ENCODE measurements around the gene SLC52A1.

SLC52A1 gene

GRCh38 chr17:5003214-5003867, 31.9 kb downstream of the SLC52A1 start:
- H3K27me3 ChIP-seq = no peaks in the 10 kb centered on the region
- no peak for TF ChIP-seq CTCF (IDR thresholded peaks at IDR 0.05)
- peaks cover 81% of the 10 kb centered on the region for H3K36me3 ChIP-seq
- H3K4me3 ChIP-seq (ENCODE audit: low read depth in 1 of 2, low read length in 1 of 2) = no peak overlapping the region
- no peak overlapping the region for H3K27ac ChIP-seq
- no peaks in the 10 kb centered on the region for H3K9me3 ChIP-seq
- H3K4me1 ChIP-seq (ENCODE audit: control insufficient read depth in 1 of 2, insufficient read depth in 1 of 2, low read depth in 1 of 2, low read length in 1 of 2) = peaks cover 10 to 12% of the 10 kb centered on the region in 2 experiments

- H3K9me3 ChIP-seq = no peaks in the 10 kb centered on the region
- H3K4me3 ChIP-seq (ENCODE audit: low read depth in 1 of 2, low read length in 1 of 2) = no peak overlapping the region
- TF ChIP-seq CTCF (IDR thresholded peaks at IDR 0.05) = no peak
- peaks cover 14 to 15% of the 10 kb centered on the region in 2 experiments for H3K4me1 ChIP-seq (ENCODE audit: control insufficient read depth in 1 of 2, insufficient read depth in 1 of 2, low read depth in 1 of 2, low read length in 1 of 2)
- no peak overlapping the region for H3K27ac ChIP-seq
- H3K27me3 ChIP-seq = no peaks in the 10 kb centered on the region
- H3K36me3 ChIP-seq = peaks cover 70% of the 10 kb centered on the region
Observed at GRCh38 chr17:5002121-5002788, 33.0 kb downstream of the SLC52A1 start.

GRCh38 chr17:5000237-5000639, 35.0 kb downstream of the SLC52A1 start:
- Histone ChIP-seq H3K4me3 (ENCODE audit: low read depth in 1 of 2, low read length in 1 of 2) (no peak overlapping the region), H3K9me3 (no peaks in the 10 kb centered on the region), H3K27ac (no peak overlapping the region), H3K27me3 (no peaks in the 10 kb centered on the region), H3K4me1 (ENCODE audit: control insufficient read depth in 1 of 2, insufficient read depth in 1 of 2, low read depth in 1 of 2, low read length in 1 of 2) (peaks cover 25 to 28% of the 10 kb centered on the region in 2 experiments), H3K36me3 (peaks cover 50% of the 10 kb centered on the region)
- TF ChIP-seq CTCF (IDR thresholded peaks at IDR 0.05) = no peak

- H3K4me1 ChIP-seq (ENCODE audit: control insufficient read depth in 1 of 2, insufficient read depth in 1 of 2, low read depth in 1 of 2, low read length in 1 of 2) = peaks cover 30 to 35% of the 10 kb centered on the region in 2 experiments
- peaks cover 43% of the 10 kb centered on the region for H3K36me3 ChIP-seq
- peak overlapping the region; percentile 83 for H3K27ac ChIP-seq
- H3K9me3 ChIP-seq = no peaks in the 10 kb centered on the region
- TF ChIP-seq CTCF (IDR thresholded peaks at IDR 0.05) = no peak
- no peaks in the 10 kb centered on the region for H3K27me3 ChIP-seq
- no peak overlapping the region for H3K4me3 ChIP-seq (ENCODE audit: low read depth in 1 of 2, low read length in 1 of 2)
Observed at GRCh38 chr17:4999430-5000093, 35.7 kb downstream of the SLC52A1 start.

GRCh38 chr17:4998732-4999429, 36.3 kb downstream of the SLC52A1 start:
- Histone ChIP-seq H3K9me3 (no peaks in the 10 kb centered on the region), H3K36me3 (peaks cover 37% of the 10 kb centered on the region), H3K27me3 (no peaks in the 10 kb centered on the region), H3K4me1 (ENCODE audit: control insufficient read depth in 1 of 2, insufficient read depth in 1 of 2, low read depth in 1 of 2, low read length in 1 of 2) (peaks cover 30 to 36% of the 10 kb centered on the region in 2 experiments), H3K27ac (peak overlapping the region; percentile 83), H3K4me3 (ENCODE audit: low read depth in 1 of 2, low read length in 1 of 2) (peak overlapping the region; percentile 69 to 87)
- TF ChIP-seq CTCF (IDR thresholded peaks at IDR 0.05) = no peak
